ENCODE measurements around the gene CCDC171. TPM values are rescaled to one million over a fixed set of nuclear protein-coding genes. Genes with fewer than 3 reads are reported as not detected.

The CCDC171 gene
- total RNA-seq, 4 donors from 2014 or later: 6.2 to 9.6 (median 7.8) TPM

DNA sequence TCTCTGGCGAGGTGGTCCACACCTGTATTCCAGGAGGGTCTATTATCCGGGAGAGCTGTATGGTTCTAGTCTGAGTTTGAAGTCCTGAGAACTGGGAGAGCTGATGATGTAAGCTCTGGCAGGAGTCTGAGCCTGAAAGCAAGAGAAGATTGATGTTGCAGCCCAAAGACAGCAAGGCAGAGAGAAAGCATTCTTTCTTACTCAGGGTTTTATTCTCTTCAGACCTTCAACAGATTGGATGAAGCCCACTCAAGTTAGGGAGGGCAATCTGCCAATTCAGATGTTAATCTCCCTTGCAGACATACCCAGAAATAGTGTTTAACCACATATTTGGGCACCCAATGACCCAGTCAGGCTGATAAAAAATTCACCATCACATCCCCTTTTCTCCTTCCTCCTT lies 159.1 kb downstream of the CCDC171 start:
- WGBS, 2 donors: 77 to 88% methylated on average over 2 of the region's 2 CpGs
- Histone ChIP-seq H3K27ac (no peak overlapping the region), H3K4me3 (replicated peaks in 1 of 3) (no peak overlapping the region), H3K9me3 (no peaks in the 10 kb centered on the region), H3K36me3 (no peaks in the 10 kb centered on the region), H3K4me1 (no peaks in the 10 kb centered on the region), H3K27me3 (no peaks in the 10 kb centered on the region)
- no peak for TF ChIP-seq POLR2A (IDR thresholded peaks at IDR 0.05)
- TF ChIP-seq, protein P1, sequence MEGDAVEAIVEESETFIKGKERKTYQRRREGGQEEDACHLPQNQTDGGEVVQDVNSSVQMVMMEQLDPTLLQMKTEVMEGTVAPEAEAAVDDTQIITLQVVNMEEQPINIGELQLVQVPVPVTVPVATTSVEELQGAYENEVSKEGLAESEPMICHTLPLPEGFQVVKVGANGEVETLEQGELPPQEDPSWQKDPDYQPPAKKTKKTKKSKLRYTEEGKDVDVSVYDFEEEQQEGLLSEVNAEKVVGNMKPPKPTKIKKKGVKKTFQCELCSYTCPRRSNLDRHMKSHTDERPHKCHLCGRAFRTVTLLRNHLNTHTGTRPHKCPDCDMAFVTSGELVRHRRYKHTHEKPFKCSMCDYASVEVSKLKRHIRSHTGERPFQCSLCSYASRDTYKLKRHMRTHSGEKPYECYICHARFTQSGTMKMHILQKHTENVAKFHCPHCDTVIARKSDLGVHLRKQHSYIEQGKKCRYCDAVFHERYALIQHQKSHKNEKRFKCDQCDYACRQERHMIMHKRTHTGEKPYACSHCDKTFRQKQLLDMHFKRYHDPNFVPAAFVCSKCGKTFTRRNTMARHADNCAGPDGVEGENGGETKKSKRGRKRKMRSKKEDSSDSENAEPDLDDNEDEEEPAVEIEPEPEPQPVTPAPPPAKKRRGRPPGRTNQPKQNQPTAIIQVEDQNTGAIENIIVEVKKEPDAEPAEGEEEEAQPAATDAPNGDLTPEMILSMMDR (IDR thresholded peaks at IDR 0.05): no peak
- no peak for DNase-seq
- intact Hi-C loops (cut with DNase I): no loop called here

DNA sequence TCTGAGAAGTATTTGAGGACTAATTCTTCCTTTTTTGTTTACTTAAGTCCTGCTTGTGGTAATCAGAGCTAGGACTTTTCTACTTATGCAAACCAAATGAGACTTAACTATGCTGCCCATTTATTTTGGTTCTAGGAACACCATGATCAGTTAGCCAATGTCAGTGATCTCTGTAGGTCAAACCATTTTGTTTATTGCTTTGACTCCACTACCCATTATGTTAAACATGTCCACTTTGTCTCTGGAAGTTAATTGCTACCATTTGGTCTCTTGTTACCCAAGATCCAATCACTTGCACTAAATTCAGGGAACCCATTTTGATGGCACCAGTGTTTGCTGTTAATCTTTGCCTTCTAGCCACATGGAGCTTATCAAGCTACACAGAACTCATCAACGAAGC lies 161.9 kb downstream of the CCDC171 start:
- Histone ChIP-seq H3K27ac (no peak overlapping the region), H3K36me3 (no peaks in the 10 kb centered on the region), H3K9me3 (no peaks in the 10 kb centered on the region), H3K4me1 (no peaks in the 10 kb centered on the region), H3K4me3 (replicated peaks in 1 of 3) (no peak overlapping the region), H3K27me3 (no peaks in the 10 kb centered on the region)
- no peak for TF ChIP-seq POLR2A (IDR thresholded peaks at IDR 0.05)
- TF ChIP-seq, protein P1 (IDR thresholded peaks at IDR 0.05): no peak
- intact Hi-C loops (cut with DNase I): no loop called here
- DNase-seq: no peak
- 76 to 90% methylated on average over 1 of the region's 1 CpG for WGBS, 2 donors

DNA sequence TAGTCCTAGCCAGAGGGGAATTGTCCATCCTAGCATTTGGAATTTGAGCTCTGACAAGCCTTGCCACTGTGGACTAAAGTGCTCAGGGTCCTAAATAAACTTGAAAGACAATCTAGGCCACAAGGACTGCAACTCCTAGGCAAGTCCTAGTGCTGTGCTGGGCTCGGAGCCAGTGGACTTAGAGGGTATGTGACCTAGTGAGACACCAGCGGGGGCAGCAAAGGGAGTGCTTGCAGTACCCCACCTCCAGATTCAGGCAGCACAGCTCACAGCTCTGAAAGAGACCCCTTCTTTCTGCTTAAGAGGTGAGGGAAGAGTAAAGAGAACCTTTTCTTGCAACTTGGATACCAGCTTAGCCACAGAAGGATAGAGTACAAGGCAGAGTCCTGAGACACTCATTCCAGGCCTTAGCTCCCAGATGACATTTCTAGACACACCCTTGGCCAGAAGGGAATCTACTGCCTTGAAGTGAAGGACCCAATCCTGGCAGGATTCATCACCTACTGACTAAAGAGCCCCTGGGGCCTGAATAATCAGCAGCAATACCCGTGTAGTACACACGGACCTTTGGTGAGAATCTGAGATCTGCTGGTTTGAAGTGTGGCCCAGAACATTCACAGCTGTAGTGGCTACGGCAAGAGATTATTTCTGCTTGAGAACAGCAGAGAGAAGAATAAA lies 164.6 kb downstream of the CCDC171 start:
- Histone ChIP-seq H3K27me3 (no peaks in the 10 kb centered on the region), H3K9me3 (no peaks in the 10 kb centered on the region), H3K4me1 (no peaks in the 10 kb centered on the region), H3K36me3 (no peaks in the 10 kb centered on the region), H3K4me3 (replicated peaks in 1 of 3) (no peak overlapping the region), H3K27ac (no peak overlapping the region)
- DNase-seq: no peak
- 90 to 93% methylated on average over 5 of the region's 5 CpGs for WGBS, 2 donors
- TF ChIP-seq, protein P1 (IDR thresholded peaks at IDR 0.05): no peak
- no peak for TF ChIP-seq POLR2A (IDR thresholded peaks at IDR 0.05)
- intact Hi-C loops (cut with DNase I): no loop called here

DNA sequence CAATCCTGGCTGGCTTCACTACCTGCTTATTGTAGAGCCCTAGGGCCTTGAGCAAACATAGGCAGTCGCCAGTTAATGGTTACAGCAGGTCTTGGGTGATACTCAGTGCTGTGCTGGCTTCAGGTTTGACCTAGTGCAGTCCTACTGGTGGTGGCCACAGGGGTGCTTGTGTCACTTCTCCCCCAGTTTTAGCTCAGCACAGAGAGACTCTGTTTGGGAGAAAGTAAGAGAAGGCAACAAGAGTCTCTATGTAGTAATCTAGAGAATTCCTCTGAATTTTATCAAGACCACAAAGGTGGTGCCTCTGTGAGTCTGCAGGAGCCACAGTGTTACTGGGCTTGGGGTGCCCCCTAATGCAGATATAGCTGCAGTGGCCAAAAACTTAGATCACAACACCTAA lies 165.6 kb downstream of the CCDC171 start:
- Histone ChIP-seq H3K9me3 (no peaks in the 10 kb centered on the region), H3K27ac (no peak overlapping the region), H3K27me3 (no peaks in the 10 kb centered on the region), H3K4me1 (no peaks in the 10 kb centered on the region), H3K4me3 (replicated peaks in 1 of 3) (no peak overlapping the region), H3K36me3 (no peaks in the 10 kb centered on the region)
- intact Hi-C loops (cut with DNase I): no loop called here
- TF ChIP-seq POLR2A (IDR thresholded peaks at IDR 0.05): no peak
- TF ChIP-seq, protein P1 (IDR thresholded peaks at IDR 0.05): no peak
- WGBS, 2 donors: 71 to 80% methylated on average over 1 of the region's 1 CpG
- DNase-seq: no peak

DNA sequence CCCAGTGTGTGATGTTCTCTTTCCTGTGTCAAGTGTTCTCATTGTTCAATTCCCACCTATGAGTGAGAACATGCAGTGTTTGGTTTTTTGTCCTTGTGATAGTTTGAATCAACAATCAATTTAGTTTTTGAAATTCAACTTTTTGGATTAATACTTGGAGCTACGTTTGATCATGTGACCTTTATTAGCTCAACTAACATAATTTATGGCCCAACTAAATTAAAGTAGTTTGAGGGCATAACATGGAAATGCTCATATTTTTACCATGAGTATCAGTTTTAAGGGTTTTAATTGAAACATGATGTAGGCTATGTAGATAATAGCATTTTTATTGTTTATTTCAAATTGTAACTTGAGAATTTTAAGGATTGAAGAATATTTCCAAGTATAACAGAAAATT lies 168.0 kb downstream of the CCDC171 start:
- H3K27me3 ChIP-seq: no peaks in the 10 kb centered on the region
- no peak overlapping the region for H3K27ac ChIP-seq
- H3K9me3 ChIP-seq: no peaks in the 10 kb centered on the region
- WGBS, 2 donors: 64 to 75% methylated on average over 1 of the region's 1 CpG
- H3K4me1 ChIP-seq: no peaks in the 10 kb centered on the region
- no peak for TF ChIP-seq POLR2A (IDR thresholded peaks at IDR 0.05)
- TF ChIP-seq, protein P1 (IDR thresholded peaks at IDR 0.05): no peak
- intact Hi-C loops (cut with DNase I): no loop called here
- no peak for DNase-seq
- H3K36me3 ChIP-seq: no peaks in the 10 kb centered on the region
- H3K4me3 ChIP-seq (replicated peaks in 1 of 3): no peak overlapping the region

All from thyroid gland (tissue), 4 donors.